ENCODE measurements around the gene ZNF584.

ZNF584 gene

GRCh38 chr19:58385891-58386575, 22.4 kb upstream of the ZNF584 start:
- Mint-ChIP-seq H3K36me3 (ENCODE audit: low read depth) (peaks cover 21% of the 10 kb centered on the region), H3K27ac (peak overlapping the region; percentile 100), H3K4me3 (peak overlapping the region; percentile 97 to 99 (median 98)), H3K9me3 (no peaks in the 10 kb centered on the region), H3K4me1 (peaks cover 33% of the 10 kb centered on the region), H3K27me3 (ENCODE audit: low read depth) (no peaks in the 10 kb centered on the region)
- no peak for TF ChIP-seq CTCF (IDR thresholded peaks at IDR 0.05; ENCODE audit: unreplicated experiment in 3 of 3)

GRCh38 chr19:58386576-58387337, 21.7 kb upstream of the ZNF584 start, which contains the start of gene RPS5:
Gene RPS5 (plus strand): TSS chr19:58387269. CDS start chr19:58388138, 869 bp downstream.
- Mint-ChIP-seq H3K4me3 (peak within 1 kb of the TSS; percentile 97 to 99 (median 98)), H3K9me3 (no peaks in the 10 kb centered on the region), H3K4me1 (peaks cover 30% of the 10 kb centered on the region), H3K27me3 (ENCODE audit: low read depth) (no peaks in the 10 kb centered on the region), H3K36me3 (ENCODE audit: low read depth) (peaks cover 24% of the 10 kb centered on the region), H3K27ac (peak within 1 kb of the TSS; percentile 100)
- no peak for TF ChIP-seq CTCF (IDR thresholded peaks at IDR 0.05; ENCODE audit: unreplicated experiment in 3 of 3)

- H3K27ac Mint-ChIP-seq = peak overlapping the region; percentile 100
- H3K36me3 Mint-ChIP-seq (ENCODE audit: low read depth) = peaks cover 26% of the 10 kb centered on the region
- peak overlapping the region; percentile 97 to 99 (median 98) for H3K4me3 Mint-ChIP-seq
- H3K27me3 Mint-ChIP-seq (ENCODE audit: low read depth) = no peaks in the 10 kb centered on the region
- TF ChIP-seq CTCF (IDR thresholded peaks at IDR 0.05; ENCODE audit: unreplicated experiment in 3 of 3) = no peak
- H3K9me3 Mint-ChIP-seq = no peaks in the 10 kb centered on the region
- H3K4me1 Mint-ChIP-seq = peaks cover 25% of the 10 kb centered on the region
Measured at GRCh38 chr19:58387338-58388174, 20.9 kb upstream of the ZNF584 start.

GRCh38 chr19:58388175-58388526, 20.3 kb upstream of the ZNF584 start:
- Mint-ChIP-seq H3K9me3 (no peaks in the 10 kb centered on the region), H3K36me3 (ENCODE audit: low read depth) (peaks cover 32% of the 10 kb centered on the region), H3K4me3 (peak overlapping the region; percentile 97 to 99 (median 98)), H3K27me3 (ENCODE audit: low read depth) (no peaks in the 10 kb centered on the region), H3K4me1 (peaks cover 25% of the 10 kb centered on the region), H3K27ac (peak overlapping the region; percentile 100)
- no peak for TF ChIP-seq CTCF (IDR thresholded peaks at IDR 0.05; ENCODE audit: unreplicated experiment in 3 of 3)

- Mint-ChIP-seq H3K9me3 (no peaks in the 10 kb centered on the region), H3K4me1 (peaks cover 14% of the 10 kb centered on the region), H3K27me3 (ENCODE audit: low read depth) (no peaks in the 10 kb centered on the region), H3K27ac (peak overlapping the region in 1 of 3 experiments; percentile 17), H3K36me3 (ENCODE audit: low read depth) (peaks cover 46% of the 10 kb centered on the region), H3K4me3 (peak overlapping the region in 1 of 3 experiments; percentile 18)
- no peak for TF ChIP-seq CTCF (IDR thresholded peaks at IDR 0.05; ENCODE audit: unreplicated experiment in 3 of 3)
Measured at GRCh38 chr19:58392945-58393724, 15.3 kb upstream of the ZNF584 start.

Measured in nephron (organoid).